Renal cortical epithelial cell (primary cell): ENCODE data around the gene LDHAL6B. TPM values are rescaled to one million over a fixed set of nuclear protein-coding genes. Genes with fewer than 3 reads are reported as not detected.

ENCODE experiments used
- DNase-seq: peaks from one replicate; pipeline ENCODE4 v3.0.0-alpha.2; 2011; ENCODE audit warnings: low read depth
- total RNA-seq: library from RNA; depleted of rRNA; stranded (reverse); fragments of >200 nt; gene quantifications from 2 replicates; pipeline ENCODE4 v1.2.3, GENCODE V29; 2014

The LDHAL6B gene
- total RNA-seq, 1 donor from 2014 or later, result not detected

DNA sequence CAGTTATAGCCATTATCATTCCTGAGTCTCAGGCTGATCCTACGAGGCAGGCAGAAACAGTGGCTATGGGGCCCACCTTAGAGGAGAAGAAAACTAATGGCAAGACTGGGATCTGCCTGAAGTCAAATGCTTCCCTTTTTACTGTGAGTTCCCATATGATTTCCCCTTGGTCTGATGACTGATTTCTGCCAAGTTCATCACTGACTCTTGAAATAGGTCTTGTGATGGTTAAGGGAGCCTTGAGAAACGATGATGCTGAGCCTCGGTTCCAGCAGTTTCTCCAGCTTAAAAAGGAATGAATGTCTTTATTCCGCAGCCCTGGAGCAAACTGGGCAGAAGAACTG is 29.4 kb upstream of the LDHAL6B start:
- no peak for DNase-seq

- no peak for DNase-seq
Measured at GRCh38 chr15:59178151-59178695, 28.4 kb upstream of the LDHAL6B start.

GRCh38 chr15:59179717-59180116 is 26.9 kb upstream of the LDHAL6B start:
- no peak for DNase-seq

- DNase-seq, result peak; percentile 60
Measured at GRCh38 chr15:59180945-59181600, 25.6 kb upstream of the LDHAL6B start.

DNA sequence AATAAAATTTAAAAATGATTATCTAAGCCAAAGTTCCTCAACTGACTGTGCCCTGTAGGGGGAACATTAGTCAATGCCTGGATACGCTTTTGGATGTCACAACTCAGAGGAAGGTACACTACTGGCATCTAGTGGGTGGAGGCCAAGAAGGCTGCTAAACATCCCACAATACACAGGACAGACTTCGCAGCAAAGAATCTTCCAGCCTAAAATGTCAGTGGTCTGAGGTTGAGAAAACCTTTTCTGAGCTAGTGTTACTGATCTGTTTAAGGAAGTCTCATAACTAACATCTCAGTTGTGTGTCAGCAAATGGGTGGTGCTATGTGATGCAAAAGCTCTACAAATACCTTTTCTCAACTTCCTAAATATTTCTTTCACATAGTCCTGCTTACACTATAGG is 20.9 kb upstream of the LDHAL6B start:
- no peak for DNase-seq

DNA sequence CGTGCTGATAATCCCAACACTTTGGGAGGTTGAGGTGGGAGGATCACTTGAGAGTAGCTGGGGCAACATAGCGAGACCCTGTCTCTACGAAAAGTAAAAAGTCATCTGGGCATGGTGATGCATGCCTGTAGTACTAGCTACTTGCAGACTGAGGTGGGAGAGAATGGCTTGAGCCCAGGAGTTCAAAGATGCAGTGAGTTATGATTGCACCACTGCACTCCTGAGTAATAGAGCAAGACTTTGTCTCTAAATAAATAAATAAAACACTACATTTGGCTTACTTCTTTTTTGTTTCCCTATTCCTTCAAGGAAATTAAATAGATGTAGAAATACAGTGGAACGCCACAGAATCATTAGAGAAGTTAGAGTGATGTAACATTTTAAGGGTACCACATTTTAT is 20.1 kb upstream of the LDHAL6B start:
- peak; percentile 69 for DNase-seq

- no peak for DNase-seq
Measured at GRCh38 chr15:59189241-59189640, 17.4 kb upstream of the LDHAL6B start.

GRCh38 chr15:59190291-59190690 is 16.4 kb upstream of the LDHAL6B start:
- no peak for DNase-seq

- peak; percentile 99 for DNase-seq
Measured at GRCh38 chr15:59191855-59192237, 14.8 kb upstream of the LDHAL6B start.

DNA sequence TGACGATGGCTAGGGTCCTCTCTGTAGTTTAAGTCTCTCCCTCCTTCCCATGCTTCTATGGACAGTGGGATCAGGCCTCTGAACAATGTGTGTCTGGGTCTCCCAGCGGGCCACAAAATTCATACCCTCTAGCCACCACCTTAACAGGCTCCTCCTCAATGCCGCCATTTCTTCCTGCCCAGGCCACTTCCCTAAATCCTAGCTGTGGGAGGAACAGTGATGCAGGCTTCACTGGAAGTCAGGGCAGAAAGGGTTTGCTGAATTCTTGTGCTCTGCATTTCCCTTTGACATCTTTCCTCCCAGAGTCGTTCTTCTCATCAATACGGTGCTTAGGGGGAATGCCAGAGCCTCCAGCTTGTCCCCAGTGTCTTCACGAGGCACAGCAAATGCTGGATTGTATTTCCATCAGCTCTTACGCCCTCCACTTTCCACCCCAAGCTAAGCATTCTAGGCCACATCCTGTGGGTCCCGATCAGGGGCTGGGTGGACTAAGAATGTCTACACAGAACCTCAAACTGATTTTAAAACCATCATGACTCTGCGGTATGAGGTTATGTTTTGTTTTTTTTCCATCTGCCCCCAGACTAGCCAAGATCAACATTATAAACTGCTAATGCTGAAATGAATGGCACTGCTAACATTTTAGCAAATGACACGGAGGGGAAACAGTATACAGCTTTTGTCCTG is 11.9 kb upstream of the LDHAL6B start:
- no peak for DNase-seq

DNA sequence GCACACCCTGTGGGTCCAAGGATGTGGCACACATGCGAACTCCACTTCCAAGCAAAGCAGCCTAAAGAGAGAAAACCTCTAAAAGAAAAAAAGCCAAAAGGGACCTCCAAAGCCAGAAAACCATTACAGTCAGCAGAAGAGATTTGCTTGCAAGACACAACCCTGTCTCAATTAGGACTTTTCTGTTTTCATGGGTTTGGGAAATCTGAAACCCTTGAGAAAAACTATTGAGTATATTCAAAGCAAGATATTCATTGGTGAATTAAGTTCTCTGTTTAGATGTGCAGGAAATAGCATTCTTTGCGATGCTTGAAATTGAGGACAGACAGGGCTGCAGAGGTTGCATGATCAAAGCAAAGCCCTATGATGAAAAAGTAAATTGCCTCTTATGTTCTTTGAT is 10.2 kb upstream of the LDHAL6B start:
- DNase-seq, result no peak

- DNase-seq, result no peak
Measured at GRCh38 chr15:59197454-59197853, 9.2 kb upstream of the LDHAL6B start.

DNA sequence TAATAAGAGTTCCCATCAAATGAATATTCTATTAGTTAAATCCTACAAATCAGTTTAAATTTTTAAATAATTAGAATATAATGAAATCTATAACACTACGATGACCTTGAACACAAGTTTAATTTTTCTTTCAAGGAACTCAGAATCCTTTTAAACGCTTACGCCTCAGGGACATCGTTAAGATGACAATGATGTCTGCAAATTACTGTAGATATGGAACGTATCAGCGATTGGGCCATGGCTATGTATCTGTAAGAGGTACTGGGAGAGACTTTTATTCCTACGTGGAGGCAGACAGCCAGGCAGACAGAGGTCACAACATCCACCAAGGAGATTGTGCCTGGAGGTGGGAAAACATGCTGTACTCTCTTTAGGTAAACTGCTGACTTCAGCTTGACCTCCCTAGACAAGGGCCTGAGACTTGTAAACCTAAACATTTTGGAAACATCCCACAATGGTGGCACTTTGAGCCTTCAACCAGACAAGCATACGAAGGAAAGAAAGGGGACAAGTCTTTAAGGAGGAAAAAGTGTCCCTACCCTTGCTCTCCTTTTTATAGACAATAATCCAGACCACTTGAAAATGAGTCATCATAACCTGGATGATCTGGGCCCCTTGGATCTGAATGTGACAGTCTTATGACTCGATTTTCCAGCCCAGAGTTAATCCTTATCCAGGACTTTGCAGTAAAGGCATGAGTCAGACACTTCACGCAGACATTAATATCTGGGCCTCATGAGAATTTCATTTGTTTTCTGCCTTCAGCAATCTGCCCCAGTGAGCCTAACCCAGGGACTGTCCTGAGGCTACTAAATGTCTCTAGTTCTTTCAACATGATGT is 6.8 kb upstream of the LDHAL6B start:
- peak; percentile 94 for DNase-seq

GRCh38 chr15:59200560-59200959 is 6.1 kb upstream of the LDHAL6B start:
- DNase-seq, result no peak

DNA sequence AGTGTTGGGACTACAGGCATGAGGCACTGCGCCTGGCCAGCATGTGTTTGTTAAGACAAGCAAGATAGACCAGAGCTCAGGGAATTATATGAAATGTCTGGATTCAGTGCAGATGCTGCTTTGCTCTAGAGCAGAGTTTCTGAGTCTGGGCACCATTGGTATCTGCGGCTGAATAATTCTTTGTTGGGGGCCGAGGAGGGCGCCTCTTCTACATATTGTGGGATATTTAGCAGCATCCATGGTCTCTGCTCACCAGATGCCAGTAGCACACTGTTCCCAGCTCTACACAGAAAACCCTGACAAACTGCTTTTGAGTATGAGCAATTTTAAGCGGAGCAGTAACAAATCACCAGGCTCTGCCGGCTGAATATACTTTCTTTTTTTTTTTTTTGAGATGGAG is 3.6 kb upstream of the LDHAL6B start:
- DNase-seq, result no peak

- DNase-seq, result no peak
Measured at GRCh38 chr15:59203657-59204056, 3.0 kb upstream of the LDHAL6B start.

GRCh38 chr15:59205839-59206622 is 612 bp upstream of the LDHAL6B start:
- DNase-seq, result no peak

GRCh38 chr15:59208613-59209249 is 2.1 kb downstream of the LDHAL6B start:
- no peak for DNase-seq

GRCh38 chr15:59210186-59210585 is 3.5 kb downstream of the LDHAL6B start:
- no peak for DNase-seq

DNA sequence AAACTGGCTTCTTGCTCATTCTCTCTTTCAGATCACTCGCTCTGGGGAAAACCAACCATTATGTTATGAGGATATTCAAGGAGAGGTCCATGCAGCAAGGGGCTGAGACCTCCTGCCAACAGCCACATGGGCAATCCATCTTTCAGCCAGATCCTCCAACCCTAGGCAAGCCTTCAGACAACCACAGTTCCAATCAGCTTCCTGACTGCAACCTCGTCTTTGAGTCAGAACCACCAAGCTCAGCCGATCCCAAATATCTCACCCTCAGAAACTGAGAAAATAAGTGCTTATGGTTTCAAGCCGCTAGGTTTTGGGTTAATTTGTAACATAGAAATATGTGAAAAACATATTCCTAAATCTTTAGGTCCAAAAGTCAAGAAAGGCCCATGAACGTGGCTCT is 10.3 kb downstream of the LDHAL6B start:
- no peak for DNase-seq

DNA sequence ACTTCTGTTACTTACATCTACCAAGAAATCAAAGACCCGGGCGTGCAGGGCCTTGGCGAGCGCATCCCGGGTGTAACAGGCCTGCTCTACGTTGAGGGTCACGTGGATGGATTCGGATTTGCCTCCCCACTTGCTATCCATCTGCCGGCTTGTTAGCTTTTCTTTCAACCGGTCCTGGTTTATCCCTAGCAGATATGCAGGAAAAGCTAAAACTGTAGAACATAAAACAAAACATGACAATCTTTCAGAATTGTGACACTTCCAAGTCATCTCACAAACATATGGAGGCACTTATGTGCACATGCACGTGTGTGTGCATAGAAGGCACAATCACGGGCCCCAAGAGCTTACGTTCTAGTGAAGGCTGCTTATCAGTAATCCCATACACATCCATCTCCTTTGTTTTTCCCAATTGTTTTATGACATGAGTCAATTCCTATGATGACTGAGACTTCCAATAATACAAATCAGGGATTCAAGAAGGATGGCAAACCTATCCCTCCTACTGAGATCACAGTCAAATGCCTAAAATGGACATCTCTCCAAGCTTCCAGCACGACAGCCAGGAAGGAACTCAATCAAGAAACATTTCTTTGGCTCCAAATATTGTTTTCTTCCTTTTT is 11.3 kb downstream of the LDHAL6B start:
- DNase-seq, result no peak
